ENCODE data around the gene DDX6. TPM values are rescaled to one million over a fixed set of nuclear protein-coding genes. Genes with fewer than 3 reads are reported as not detected.
"Not testable (repeated sequence)": the region's sequence is repeated elsewhere in the genome, so short reads cannot be mapped to it uniquely, and the experiment has no call there.

Gene DDX6
- total and polyA plus RNA-seq, 2 donors (not counting 3 experiments of a cell fraction or from before 2014, with no cell fraction given): 19.1 to 138 TPM

DNA sequence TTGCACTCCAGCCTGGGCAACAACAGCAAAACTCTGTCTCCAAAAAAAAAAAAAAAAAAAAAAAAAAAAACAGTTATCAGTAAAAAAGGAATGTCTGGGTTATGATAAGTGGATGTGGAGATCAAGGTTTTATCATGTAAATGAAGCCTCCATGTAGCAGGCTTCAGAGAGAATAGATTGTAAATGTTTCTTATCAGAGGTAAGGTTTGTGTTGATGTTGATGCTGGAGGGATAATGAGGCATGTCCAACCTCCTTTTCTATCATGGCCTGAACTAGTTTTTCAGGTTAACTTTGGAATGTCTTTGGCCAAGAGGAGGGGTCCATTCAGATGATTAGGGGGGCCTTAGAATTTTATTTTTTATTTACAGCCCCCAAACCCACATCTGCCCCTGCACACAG, 76.1 kb downstream of the DDX6 start:
- Histone ChIP-seq H3K9me3 (replicated peaks; ENCODE audit: control insufficient read depth, insufficient read depth, low read length) (no peaks in the 10 kb centered on the region), H3K9me1 (replicated peaks; ENCODE audit: control insufficient read depth, extremely low read depth, insufficient read depth, low read length) (no peaks in the 10 kb centered on the region), H3K36me3 (ENCODE audit: control insufficient read depth in 2 of 2, extremely low read depth in 1 of 2, insufficient read depth in 2 of 2, low read length in 2 of 2) (no peaks in the 10 kb centered on the region), H3K4me3 (replicated peaks in 1 of 3; ENCODE audit: insufficient read depth in 1 of 3, low read depth in 1 of 3, low read length in 3 of 3) (no peak overlapping the region), H3K27ac (ENCODE audit: insufficient read depth, low read depth, low read length) (no peak overlapping the region), H3K4me2 (ENCODE audit: insufficient read depth, low read length) (no peak overlapping the region), H4K20me1 (replicated peaks; ENCODE audit: control insufficient read depth, extremely low read depth, insufficient read depth, low read length) (no peaks in the 10 kb centered on the region), H3K9ac (replicated peaks; ENCODE audit: extremely low read depth, insufficient read depth, low read length) (no peak overlapping the region), H3K4me1 (ENCODE audit: control insufficient read depth, extremely low read depth, insufficient read depth, low read length) (peaks cover 7% of the 10 kb centered on the region), H3K79me2 (ENCODE audit: control insufficient read depth, insufficient read depth, low read length) (no peaks in the 10 kb centered on the region), H2AFZ (ENCODE audit: low read depth, low read length) (no peak overlapping the region), H3K27me3 (ENCODE audit: control insufficient read depth in 2 of 2, insufficient read depth in 2 of 2, low read length in 2 of 2) (no peaks in the 10 kb centered on the region)
- FAIRE-seq (no peak), DNase-seq (ENCODE audit: low read depth, low spot score) (no peak)
- POLR2A ChIA-PET: no interaction called here
- dilution Hi-C loops (cut with MboI; ENCODE audit: extremely low pct_ligation_motif_present, low sequenced_read_pairs) (no loop called here), intact Hi-C loops (cut with micrococcal nuclease) (no loop called here)
- no TSS peak for BruUV-seq (replicated peaks)
- TF ChIP-seq, protein P1, sequence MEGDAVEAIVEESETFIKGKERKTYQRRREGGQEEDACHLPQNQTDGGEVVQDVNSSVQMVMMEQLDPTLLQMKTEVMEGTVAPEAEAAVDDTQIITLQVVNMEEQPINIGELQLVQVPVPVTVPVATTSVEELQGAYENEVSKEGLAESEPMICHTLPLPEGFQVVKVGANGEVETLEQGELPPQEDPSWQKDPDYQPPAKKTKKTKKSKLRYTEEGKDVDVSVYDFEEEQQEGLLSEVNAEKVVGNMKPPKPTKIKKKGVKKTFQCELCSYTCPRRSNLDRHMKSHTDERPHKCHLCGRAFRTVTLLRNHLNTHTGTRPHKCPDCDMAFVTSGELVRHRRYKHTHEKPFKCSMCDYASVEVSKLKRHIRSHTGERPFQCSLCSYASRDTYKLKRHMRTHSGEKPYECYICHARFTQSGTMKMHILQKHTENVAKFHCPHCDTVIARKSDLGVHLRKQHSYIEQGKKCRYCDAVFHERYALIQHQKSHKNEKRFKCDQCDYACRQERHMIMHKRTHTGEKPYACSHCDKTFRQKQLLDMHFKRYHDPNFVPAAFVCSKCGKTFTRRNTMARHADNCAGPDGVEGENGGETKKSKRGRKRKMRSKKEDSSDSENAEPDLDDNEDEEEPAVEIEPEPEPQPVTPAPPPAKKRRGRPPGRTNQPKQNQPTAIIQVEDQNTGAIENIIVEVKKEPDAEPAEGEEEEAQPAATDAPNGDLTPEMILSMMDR (IDR thresholded peaks at IDR 0.05; ENCODE audit: extremely low read depth in 1 of 2, insufficient read depth in 1 of 2, low read depth in 1 of 2, low read length in 2 of 2): no peak
- TF ChIP-seq GATA2 (IDR thresholded peaks at IDR 0.05; ENCODE audit: insufficient read depth, insufficient read length, low read depth, low read length) (no peak), POLR2A (IDR thresholded peaks at IDR 0.05; ENCODE audit: low read depth, low read length) (no peak), MAX (IDR thresholded peaks at IDR 0.05; ENCODE audit: insufficient read depth, insufficient read length) (no peak), JUN (IDR thresholded peaks at IDR 0.05; ENCODE audit: borderline replicate concordance, insufficient read depth, insufficient read length, low read depth) (no peak), POLR2AphosphoS5 (IDR thresholded peaks at IDR 0.05; ENCODE audit: insufficient read depth, low read depth, low read length) (no peak), FOS (IDR thresholded peaks at IDR 0.05; ENCODE audit: borderline replicate concordance, insufficient read depth, low read length) (no peak), EZH2 (IDR thresholded peaks at IDR 0.05; ENCODE audit: borderline replicate concordance, low read depth, low read length, severe bottlenecking) (no peak), MYC (IDR thresholded peaks at IDR 0.05; ENCODE audit: low read depth, low read length) (no peak)
- CTCF ChIA-PET: interaction anchor here (1.3 kb wide), 1 partner anchor 25 kb away, joined by 5 read pairs; no protein-coding TSS in a partner anchor

DNA sequence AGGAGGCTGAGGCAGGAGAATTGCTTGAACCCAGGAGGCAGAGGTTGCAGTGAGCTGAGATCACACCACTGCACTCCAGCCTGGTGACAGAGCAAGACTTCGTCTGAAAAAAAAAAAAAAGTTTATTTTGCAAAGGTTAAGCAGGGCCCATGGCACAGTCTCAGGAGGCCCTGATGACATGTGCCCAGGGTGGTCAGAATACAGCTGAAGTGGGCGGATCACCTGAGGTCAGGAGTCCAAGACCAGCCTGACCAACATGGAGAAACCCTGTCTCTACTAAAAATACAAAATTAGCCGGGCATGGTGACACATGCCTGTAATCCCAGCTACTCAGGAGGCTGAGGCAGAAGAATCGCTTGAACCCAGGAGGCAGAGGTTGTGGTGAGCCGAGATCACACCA, 76.5 kb downstream of the DDX6 start:
- H4K20me1 ChIP-seq (replicated peaks; ENCODE audit: control insufficient read depth, extremely low read depth, insufficient read depth, low read length); H3K79me2 ChIP-seq (ENCODE audit: control insufficient read depth, insufficient read depth, low read length); DNase-seq (ENCODE audit: low read depth, low spot score); H2AFZ ChIP-seq (ENCODE audit: low read depth, low read length); dilution Hi-C loops (cut with MboI; ENCODE audit: extremely low pct_ligation_motif_present, low sequenced_read_pairs); H3K4me2 ChIP-seq (ENCODE audit: insufficient read depth, low read length); H3K27me3 ChIP-seq (ENCODE audit: control insufficient read depth in 2 of 2, insufficient read depth in 2 of 2, low read length in 2 of 2); intact Hi-C loops (cut with micrococcal nuclease); H3K9me1 ChIP-seq (replicated peaks; ENCODE audit: control insufficient read depth, extremely low read depth, insufficient read depth, low read length); FAIRE-seq; H3K36me3 ChIP-seq (ENCODE audit: control insufficient read depth in 2 of 2, extremely low read depth in 1 of 2, insufficient read depth in 2 of 2, low read length in 2 of 2); H3K9ac ChIP-seq (replicated peaks; ENCODE audit: extremely low read depth, insufficient read depth, low read length); H3K4me3 ChIP-seq (replicated peaks in 1 of 3; ENCODE audit: insufficient read depth in 1 of 3, low read depth in 1 of 3, low read length in 3 of 3); H3K4me1 ChIP-seq (ENCODE audit: control insufficient read depth, extremely low read depth, insufficient read depth, low read length); H3K9me3 ChIP-seq (replicated peaks; ENCODE audit: control insufficient read depth, insufficient read depth, low read length); BruUV-seq (replicated peaks); H3K27ac ChIP-seq (ENCODE audit: insufficient read depth, low read depth, low read length); CTCF ChIA-PET; POLR2A ChIA-PET: not testable (repeated sequence)
